SW480 (cell line): ENCODE data around the gene RAD1.
A peak's percentile ranks its signal among the peaks of the same experiment; 100 is the strongest.
"Not testable (repeated sequence)": the region's sequence is repeated elsewhere in the genome, so short reads cannot be mapped to it uniquely, and the experiment has no call there.

Source experiments
- DNase-seq: peaks from one replicate; pipeline ENCODE4 v3.0.0-alpha.2; 2016; ENCODE audit warnings: low spot score

RAD1 gene

DNA sequence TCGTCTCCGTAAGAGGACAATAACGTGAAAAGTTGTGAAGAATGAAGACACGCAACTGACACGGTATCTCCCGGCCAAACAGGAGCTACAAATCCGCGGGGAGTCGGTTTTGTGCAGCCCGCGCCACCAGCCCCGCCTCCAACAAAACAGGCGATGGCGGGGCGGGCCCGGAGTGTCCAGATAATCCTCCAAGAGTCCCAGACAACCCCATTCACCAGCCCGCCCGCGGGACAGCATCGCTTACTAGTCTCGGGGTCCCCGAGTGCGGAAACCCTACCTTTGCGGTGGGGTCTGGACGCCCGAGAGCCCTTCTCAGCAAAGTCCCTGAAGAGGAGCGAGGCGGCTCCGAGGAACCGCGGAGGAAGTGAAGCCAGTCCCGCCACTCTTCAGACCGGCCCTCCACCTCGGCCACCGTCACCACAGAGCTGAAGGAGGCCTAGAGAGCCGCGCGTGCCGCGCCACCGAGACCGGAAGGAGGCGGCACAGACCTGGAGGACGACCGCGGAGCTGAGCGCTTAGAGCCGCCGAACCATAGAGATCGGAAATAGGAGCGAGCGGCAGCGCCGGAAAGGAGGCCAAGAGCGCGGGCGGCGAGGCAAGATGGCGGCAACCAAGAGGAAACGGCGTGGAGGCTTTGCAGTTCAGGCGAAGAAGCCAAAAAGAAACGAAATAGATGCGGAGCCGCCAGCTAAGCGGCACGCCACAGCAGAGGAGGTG is at the start of gene RAD1, which contains the start of gene BRIX1:
TSS of gene RAD1 (minus strand) at position 366 of the 717 bp plus-strand sequence. CDS start 612 bp downstream, outside the sequence.
TSS of gene BRIX1 (plus strand) at position 573 of the 717 bp plus-strand sequence. CDS start at position 601, 28 bp downstream.
- DNase-seq: peak; percentile 97

GRCh38 chr5:34959323-34959722 is 44.0 kb upstream of the RAD1 start:
- no peak for DNase-seq

DNA sequence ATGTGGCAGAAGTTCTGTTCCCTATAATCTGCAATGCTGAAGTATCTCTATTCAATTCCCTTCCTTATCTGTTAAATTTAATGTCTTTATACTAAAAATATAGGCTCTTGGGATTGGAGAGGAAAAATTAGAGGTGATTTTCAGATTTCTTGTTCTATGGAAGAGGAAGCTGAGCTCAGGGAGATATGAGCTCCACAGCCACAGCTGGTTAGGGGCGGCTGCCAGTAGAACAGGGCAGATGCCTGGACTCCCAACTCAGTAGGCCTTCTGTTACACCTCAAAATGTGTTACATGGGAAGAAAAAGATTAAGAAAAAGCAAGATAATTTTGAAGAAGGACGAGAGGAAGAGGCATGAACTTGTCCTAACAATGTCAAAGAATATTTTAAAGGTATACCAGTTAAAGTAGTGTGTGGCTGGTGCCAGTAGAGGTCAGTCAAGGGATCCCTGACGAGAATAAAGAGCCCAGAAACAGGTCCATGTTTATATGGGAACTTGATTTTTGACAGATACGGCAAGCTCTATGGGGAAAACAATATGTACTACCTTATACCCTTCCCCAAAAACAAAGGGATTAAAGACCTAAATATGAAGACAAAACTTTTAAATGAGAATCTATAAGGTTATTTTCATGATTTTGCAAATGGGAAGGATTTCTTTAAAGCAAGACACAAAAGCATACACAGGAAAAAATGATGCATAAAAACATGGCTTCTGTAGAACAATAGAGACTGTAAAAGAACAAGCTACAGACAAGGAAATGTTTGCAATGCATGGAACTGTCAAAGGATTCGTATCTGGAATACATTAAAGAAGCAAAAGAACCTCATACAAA is 42.8 kb upstream of the RAD1 start:
- DNase-seq: peak; percentile 27

DNA sequence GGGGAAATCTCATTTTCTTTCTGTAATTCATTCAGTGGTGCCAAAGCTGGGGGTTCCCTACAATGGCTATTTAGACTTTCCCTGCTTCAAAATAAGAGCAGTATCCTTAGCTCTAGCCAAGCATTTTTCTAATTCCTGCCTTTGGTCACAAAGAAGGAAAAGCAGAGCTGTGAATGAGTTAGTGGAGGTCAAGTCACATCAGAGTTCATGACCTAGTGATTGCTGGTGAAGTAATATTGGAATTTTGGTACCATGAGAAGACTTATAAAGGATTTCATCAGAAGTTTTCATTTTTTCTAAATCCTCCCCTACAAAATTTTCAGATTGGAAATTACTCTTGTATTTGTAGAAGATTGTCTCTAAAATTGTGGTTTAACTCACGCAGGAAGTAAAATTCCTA is 42.0 kb upstream of the RAD1 start:
- no peak for DNase-seq

- DNase-seq: no peak
Observed at GRCh38 chr5:34944460-34945047, 29.2 kb upstream of the RAD1 start.

- no peak for DNase-seq
Observed at GRCh38 chr5:34944044-34944443, 28.7 kb upstream of the RAD1 start.

GRCh38 chr5:34941936-34942335 is 26.6 kb upstream of the RAD1 start:
- no peak for DNase-seq

- DNase-seq: no peak
Observed at GRCh38 chr5:34932947-34933346, 17.6 kb upstream of the RAD1 start.

GRCh38 chr5:34930870-34931269 is 15.6 kb upstream of the RAD1 start:
- no peak for DNase-seq

DNA sequence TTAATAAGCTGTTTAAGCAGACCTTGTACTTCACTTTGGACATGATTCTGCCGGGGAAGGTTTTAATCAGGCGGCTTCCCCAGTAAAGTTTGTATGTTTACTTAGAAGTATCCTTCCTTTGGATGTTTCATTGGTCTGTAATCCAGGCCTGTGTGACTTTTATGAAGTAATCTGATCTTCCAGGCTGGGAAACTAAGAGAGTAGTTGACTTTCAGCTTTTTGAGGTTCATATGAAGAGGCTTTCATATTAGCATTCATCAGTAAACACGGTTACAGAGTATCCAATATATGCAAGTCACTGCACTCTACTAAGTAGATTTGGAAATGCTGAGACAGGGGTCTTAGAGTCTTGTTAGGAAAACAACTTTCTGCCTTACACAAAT is 15.1 kb upstream of the RAD1 start:
- DNase-seq: no peak

DNA sequence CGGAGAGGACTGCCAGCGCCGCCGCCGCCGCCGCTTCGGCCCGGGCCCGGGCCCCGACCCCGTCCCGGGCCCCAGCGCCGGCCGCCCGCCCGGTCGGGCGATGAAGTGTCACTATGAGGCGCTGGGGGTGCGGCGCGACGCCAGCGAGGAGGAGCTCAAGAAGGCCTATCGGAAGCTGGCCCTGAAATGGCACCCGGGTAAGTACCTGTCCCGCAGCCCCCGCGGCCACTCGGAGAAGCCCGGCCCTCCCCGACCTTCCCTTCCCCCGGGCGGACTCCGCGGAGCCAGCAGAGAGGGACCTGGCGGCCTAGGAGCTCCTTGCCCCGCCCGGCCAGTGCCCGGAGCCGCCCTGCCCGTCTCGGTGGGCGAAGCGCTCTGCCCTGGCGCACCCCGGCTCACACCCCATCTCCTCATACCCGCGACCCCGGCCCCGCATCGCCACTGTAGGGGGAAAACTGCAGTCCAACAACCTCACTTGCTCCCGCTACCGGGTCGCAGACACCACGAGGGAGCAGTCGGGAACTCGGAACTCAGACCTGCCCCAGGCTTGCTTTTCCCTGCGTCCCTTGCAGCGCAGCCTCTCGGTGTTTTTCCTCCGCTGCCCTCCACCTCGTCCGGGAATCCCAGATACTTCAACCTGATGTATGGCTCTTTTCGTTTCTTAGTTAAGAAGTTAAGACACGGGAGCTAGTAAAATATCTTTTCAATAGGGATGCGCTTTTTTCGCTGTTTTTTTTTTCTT is 14.6 kb upstream of the RAD1 start:
- DNase-seq: peak; percentile 82

- peak; percentile 96 for DNase-seq
Observed at GRCh38 chr5:34929134-34929719, 13.9 kb upstream of the RAD1 start, which contains the start of gene DNAJC21. TSS of gene DNAJC21 (plus strand) at chr5:34929559. CDS start at chr5:34929820, 261 bp downstream.

DNA sequence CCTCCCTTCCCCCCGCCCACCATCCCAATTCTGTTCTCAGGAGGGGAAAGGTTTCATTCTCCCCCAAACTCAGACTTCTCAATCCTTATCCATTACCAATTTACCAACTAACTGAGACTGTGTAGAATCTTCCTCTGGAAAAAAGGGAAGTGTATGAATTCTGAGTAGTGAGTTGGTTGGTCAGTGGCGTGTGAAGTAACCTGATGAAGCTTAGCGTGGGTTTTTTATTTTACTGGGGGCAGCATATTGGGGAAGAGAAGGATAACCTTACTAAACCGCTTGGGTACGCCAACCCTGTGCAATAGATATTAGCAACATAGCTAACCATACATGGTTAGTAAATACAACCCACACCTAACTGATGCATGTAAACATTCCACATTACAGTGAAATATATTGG is 13.0 kb upstream of the RAD1 start:
- no peak for DNase-seq

- DNase-seq: no peak
Observed at GRCh38 chr5:34927785-34928184, 12.5 kb upstream of the RAD1 start.

- no peak for DNase-seq
Observed at GRCh38 chr5:34926318-34926888, 11.1 kb upstream of the RAD1 start.

GRCh38 chr5:34924462-34924765 is 9.1 kb upstream of the RAD1 start:
- DNase-seq: no peak

DNA sequence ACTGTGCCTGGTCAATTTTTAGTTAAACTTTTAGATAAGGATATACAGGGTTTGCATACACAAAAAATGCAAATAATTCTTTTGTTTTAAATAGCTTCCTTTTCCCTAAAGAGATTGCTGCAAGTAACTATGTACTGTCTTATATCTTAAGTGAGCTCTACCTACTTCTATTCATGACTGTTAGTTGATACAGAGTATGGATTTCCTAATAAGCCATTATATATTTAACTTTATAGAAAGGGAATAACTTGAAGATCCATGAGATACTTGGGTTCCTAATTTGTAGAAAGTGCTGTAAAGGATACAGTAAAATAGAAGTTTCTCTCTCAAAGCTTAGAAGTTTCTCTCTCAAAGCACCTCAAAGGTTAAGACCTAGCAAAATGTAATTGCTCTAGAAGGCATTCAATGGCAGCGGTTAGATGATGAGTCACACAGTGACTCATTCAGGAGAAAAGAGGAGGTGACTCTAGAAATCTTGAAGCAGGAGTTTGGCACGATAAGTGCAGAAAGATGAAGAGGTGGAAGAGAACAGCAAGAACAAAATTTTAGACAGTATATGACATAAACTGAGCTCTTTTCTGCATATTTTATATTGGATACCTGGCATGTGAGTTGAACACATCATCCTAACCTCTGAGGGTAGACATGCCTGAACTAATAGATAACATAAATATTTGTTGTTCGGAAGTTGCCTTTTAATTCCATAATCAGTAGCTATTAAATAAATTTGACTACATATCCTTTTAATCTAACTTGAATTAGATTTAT is 8.6 kb upstream of the RAD1 start:
- peak; percentile 46 for DNase-seq

GRCh38 chr5:34923256-34923655 is 8.0 kb upstream of the RAD1 start:
- not testable (repeated sequence) for DNase-seq

GRCh38 chr5:34919077-34919476 is 3.8 kb upstream of the RAD1 start:
- no peak for DNase-seq

DNA sequence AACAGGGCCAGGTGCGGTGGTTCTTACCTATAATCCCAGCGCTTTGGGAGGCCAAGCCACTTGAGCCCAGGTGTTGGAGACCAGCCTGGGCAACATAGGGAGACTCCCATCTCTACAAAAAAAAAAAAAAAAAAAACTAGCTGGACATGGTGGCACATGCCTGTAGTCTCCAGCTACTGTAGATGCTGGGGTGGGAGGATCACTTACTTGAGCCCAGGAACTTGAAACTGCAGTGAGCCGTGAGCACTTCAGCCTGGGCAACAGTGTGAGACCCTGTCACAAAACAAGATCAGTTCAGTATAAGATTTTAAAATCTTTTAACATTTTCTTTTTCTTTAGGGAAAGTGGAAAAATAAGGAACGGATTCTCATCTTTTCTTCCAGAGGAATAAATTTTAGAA is 2.7 kb upstream of the RAD1 start:
- no peak for DNase-seq

DNA sequence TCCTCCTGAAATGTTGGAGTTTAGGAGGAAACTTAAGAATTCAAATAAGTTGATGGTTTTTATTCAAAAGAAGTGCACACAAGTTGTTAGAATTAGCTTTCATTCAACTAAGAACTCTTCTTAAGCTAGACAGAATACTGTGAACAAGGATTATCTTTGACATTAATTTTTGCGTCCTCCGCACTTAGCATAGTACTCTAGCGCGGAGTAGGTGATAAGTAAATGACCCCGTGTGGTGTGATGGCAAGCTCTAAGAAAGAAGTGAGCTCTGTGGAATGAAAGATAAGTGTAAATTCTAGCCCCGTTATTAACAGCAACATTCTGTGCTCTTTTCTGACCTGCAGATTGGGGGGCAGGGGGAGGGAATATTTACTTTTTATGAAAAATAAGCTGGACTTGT is 1.2 kb upstream of the RAD1 start:
- DNase-seq: no peak
